ENCODE data around the gene ULBP1.
"Not testable (repeated sequence)": the region's sequence is repeated elsewhere in the genome, so short reads cannot be mapped to it uniquely, and the experiment has no call there.

Gene ULBP1

GRCh38 chr6:149963462-149964307 lies at the start of gene ULBP1:
TSS of gene ULBP1 (plus strand) at chr6:149963943. CDS start at chr6:149964050, 107 bp downstream.
- in situ Hi-C loops (cut with MboI; ENCODE audit: low sequenced_read_pairs) = no loop called here

- in situ Hi-C loops (cut with MboI; ENCODE audit: low sequenced_read_pairs) = no loop called here
Observed at GRCh38 chr6:149915970-149916865, 47.5 kb upstream of the ULBP1 start.

- in situ Hi-C loops (cut with MboI; ENCODE audit: low sequenced_read_pairs) = no loop called here
Observed at GRCh38 chr6:149917679-149918078, 46.1 kb upstream of the ULBP1 start.

DNA sequence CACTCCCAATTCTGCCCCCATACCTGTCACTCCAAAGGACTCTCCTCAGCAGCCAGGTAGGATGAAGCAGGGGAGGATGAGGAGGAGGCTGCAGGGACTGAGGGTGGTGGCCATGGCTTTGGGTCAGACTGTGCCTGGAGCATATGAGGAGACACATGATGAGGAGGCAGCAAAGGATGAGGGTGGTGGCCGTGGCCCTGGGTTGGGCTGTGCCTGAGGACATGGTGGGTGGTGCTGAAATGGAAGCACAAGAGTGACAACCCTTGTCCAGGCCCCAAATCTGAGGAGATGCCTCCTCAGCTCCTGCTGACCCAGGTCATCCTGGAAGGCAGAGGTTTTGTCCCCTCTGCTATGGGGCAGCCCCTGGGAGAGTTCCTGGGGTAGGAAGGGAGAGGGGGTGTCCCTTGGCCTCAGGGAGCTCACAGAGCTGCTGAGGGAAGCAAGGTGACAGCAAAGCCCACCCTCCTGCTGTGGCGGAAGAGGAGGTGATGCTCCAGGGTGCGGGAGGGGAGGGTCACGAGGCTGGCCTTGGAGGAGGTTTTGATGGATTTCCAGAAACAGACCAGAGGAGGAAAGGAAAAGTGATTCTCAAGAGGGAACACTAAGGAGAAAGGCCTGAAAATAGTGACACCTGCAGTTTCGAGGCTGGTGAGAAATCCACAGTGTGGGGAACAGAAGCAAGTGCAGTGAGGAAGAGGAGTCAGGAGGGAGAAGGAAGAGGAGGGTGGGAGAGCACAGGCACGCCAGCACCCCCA lies 45.4 kb upstream of the ULBP1 start:
- in situ Hi-C loops (cut with MboI; ENCODE audit: low sequenced_read_pairs) = no loop called here

- in situ Hi-C loops (cut with MboI; ENCODE audit: low sequenced_read_pairs) = not testable (repeated sequence)
Observed at GRCh38 chr6:149919126-149919833, 44.5 kb upstream of the ULBP1 start.

- in situ Hi-C loops (cut with MboI; ENCODE audit: low sequenced_read_pairs) = no loop called here
Observed at GRCh38 chr6:149919834-149920225, 43.9 kb upstream of the ULBP1 start.

DNA sequence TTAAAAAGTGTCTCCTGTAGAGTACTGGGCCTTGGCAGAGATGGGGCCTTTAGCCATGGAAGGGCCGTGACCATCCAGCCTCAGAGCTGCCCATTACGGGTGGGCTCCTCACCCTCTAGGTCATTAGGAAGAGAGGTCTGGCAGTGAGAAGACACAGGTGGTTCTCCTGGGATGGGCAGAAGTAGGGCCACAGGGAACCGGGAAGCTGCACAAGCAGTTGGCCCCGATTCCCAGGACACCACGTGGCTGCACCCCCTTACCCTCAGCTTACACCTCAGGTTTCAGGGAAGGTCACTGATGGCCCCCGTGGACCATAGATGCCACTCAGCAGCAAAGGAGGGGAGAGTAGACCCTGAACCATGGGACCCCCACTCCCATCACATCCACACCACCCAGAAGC lies 42.4 kb upstream of the ULBP1 start:
- in situ Hi-C loops (cut with MboI; ENCODE audit: low sequenced_read_pairs) = no loop called here

GRCh38 chr6:149922091-149922490 lies 41.7 kb upstream of the ULBP1 start:
- in situ Hi-C loops (cut with MboI; ENCODE audit: low sequenced_read_pairs) = not testable (repeated sequence)

DNA sequence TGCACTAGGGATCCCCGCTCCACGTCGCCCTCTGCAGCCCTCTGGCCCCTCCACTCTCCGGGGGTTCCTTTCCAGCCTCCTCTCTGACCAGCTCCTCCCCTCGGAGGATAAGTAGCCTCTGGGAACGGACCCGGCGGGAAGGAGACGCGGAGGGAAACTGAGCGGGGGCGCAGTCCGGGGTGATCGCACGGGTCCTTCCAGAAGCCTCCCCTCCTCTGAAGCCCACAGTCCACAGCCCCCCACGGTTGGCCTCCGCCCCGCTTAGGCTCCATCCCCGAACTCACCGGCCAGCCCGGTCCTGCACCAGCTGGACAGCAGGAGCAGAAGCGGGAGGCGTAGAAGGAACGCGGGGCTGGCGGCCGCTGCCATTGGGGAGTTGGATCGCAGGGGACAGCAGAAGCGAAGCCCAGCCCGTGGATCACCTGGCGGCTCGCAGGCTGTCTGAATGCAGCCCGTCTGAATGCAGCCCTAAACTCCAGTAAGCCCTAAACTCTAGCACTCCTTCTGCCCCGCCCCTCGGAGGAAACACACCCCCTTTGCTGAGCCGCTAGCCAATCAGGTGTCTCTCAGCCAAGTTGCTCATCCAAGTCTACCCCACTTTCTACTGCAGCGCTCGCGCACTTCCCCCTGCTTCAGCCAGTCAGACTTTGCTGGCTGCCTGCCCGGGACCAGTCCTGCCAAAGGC lies 41.0 kb upstream of the ULBP1 start, which contains the start of gene RAET1G:
Gene RAET1G (minus strand): TSS at position 480 of the 685 bp plus-strand sequence. CDS start 111 bp downstream, at position 369.
- in situ Hi-C loops (cut with MboI; ENCODE audit: low sequenced_read_pairs) = no loop called here

DNA sequence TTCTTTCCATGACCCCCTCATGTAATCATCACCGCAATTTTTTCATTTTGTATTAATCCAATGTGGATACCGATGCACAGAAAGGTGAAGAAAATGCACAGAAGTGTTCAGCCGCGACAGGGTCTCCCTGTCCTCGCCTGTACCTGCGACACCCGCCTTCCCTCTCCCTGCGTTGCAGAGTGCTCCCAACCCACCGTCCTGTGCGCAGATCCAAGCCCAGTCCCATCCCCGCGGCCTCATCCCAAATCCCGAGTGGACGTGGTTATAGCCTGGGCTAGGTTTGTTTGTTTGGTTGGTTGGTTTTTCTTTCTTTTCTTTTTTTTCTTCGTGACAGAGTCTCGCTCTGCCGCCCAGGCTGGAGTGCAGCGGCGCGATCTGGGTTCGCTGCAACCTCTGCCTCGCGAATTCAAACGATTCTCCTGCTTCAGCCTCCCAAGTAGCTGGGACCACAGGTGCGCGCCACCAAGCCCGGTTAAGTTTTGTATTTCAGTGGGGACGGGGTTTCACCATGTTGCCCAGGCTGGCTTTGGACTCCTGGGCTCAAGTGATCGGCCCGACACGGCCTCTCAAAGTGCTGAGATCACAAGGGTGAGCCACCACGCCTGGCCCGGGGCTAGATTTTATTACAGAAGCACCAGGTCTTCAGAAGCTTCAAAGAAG lies 40.3 kb upstream of the ULBP1 start:
- in situ Hi-C loops (cut with MboI; ENCODE audit: low sequenced_read_pairs) = no loop called here

GRCh38 chr6:149924206-149924932 lies 39.4 kb upstream of the ULBP1 start:
- in situ Hi-C loops (cut with MboI; ENCODE audit: low sequenced_read_pairs) = no loop called here

- in situ Hi-C loops (cut with MboI; ENCODE audit: low sequenced_read_pairs) = no loop called here
Observed at GRCh38 chr6:149924933-149925252, 38.9 kb upstream of the ULBP1 start.

GRCh38 chr6:149925253-149925973 lies 38.3 kb upstream of the ULBP1 start:
- in situ Hi-C loops (cut with MboI; ENCODE audit: low sequenced_read_pairs) = no loop called here

DNA sequence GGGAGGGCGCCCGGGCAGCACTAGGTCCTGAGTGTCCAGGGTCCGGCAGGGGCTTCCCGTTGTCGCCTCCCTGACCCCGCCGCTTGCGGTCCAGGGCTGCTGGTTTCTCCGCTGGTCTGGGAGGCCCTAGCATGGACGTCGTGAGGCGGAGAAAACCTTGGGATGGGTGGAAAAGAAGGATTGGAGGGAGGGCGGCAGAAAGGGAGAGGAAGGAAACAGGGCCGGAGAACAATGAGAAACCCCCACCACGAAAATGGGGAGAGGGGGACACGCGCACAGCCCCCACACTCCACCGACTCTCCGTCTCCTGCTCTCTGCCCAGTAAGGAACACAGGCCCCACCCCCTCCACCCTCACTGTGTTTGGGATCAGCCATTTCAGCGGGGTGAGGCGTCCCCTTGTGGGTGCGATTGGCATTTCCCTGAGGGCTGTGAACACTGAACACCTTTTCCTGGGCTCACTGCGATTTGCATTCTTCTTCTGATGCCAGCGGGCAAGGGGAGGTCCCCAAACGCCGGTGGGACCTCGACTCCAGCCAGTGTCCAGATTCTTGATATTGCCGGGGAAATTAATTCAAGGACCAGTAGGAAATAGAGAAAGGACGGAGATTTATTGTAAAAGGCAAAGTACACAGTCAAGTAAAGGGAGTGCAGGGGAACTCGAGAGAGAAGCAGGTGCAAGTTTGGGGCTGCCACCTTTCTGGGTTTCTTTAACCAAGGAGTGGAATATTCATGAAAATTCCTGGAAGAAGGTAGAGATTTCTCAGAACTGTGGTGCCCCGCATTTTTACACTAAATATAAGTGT lies 37.6 kb upstream of the ULBP1 start:
- in situ Hi-C loops (cut with MboI; ENCODE audit: low sequenced_read_pairs) = no loop called here

DNA sequence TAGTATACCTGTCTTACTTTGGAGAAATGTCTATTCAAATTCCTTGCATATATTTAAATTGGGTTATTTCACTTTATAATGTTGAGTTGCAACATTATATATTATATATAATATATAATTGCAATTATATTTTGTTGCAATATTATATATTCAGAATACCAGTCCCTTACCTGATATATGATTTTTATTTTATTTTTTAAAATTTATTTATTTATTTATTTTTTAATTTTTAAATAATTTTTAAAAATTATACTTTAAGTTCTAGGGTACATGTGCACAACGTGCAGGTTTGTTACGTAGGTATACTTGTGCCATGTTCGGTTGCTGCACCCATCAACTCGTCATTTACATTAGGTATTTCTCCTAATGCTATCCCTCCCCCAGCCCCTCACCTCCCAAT lies 36.7 kb upstream of the ULBP1 start:
- in situ Hi-C loops (cut with MboI; ENCODE audit: low sequenced_read_pairs) = not testable (repeated sequence)

- in situ Hi-C loops (cut with MboI; ENCODE audit: low sequenced_read_pairs) = no loop called here
Observed at GRCh38 chr6:149929422-149929821, 34.3 kb upstream of the ULBP1 start.

- in situ Hi-C loops (cut with MboI; ENCODE audit: low sequenced_read_pairs) = no loop called here
Observed at GRCh38 chr6:149931501-149931900, 32.2 kb upstream of the ULBP1 start.

Data from hTERT RPE-1 (cell line).